ENCODE results near the gene SERTAD2. TPM values are rescaled to one million over a fixed set of nuclear protein-coding genes. Genes with fewer than 3 reads are reported as not detected.

SERTAD2 gene
- total RNA-seq, 1 experiment from 2014 or later, result 4.1 TPM

DNA sequence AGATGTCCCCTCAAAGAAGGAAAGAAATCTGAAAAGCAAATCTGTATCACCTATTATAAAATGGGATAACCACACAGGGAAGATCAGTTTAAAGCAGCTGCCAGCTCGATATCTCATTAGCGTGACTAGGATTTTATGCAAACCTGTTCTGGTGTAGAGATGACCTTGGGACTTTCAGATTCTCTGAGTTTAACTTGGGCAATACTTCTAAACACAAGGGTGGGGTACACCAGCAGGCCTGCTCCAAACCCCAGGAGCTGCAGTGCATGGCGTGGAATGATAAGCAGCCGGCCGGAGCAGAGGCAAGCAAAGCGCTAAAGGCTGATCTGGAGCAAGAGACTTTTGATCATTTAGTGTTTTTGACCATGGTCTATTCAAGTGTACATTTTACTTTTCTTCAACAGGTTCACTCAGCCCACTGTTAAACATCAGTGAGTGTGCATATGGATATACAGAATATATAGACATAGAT lies 4.7 kb downstream of the SERTAD2 start:
- no peak for DNase-seq (ENCODE audit: low read depth)

DNA sequence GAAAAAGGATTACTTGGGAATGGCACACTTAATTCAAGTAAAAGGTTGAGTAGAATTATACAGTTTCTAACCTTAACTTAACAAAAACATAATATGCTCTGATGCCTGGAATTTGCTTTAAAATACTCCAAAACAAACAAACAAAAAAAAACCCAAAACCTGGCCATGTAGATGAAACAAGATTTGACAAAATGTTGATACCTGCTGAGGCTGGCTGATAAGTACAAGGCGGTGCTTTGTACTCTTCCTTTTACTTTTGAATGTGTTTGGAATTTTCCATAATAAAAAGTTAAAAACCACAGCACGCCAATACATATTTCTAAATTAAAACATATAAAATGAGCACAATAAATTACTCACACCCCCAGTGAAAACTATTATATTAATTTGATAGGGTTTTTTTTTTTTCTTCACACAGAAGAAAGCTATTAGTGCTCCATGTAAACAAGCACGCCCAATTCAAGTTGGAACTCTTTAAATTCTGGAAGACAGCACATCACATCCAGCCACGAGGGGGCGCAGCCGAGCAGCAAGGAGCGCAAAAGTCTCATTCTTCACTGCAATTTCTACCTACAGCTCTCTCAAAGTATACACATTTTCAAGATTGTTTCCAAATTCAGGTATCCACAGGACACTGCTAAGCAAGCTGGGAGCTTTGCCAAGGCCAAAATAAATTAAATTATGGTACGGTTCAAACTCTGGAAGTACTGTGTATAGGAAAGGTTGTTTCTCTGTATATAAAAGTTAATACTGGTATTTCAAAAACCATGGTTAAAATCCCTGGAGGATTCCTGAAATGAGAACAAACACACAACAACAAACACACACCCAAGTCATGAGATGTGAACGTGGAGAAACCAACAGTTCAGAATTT lies 7.5 kb downstream of the SERTAD2 start:
- peak; percentile 79 for DNase-seq (ENCODE audit: low read depth)

DNA sequence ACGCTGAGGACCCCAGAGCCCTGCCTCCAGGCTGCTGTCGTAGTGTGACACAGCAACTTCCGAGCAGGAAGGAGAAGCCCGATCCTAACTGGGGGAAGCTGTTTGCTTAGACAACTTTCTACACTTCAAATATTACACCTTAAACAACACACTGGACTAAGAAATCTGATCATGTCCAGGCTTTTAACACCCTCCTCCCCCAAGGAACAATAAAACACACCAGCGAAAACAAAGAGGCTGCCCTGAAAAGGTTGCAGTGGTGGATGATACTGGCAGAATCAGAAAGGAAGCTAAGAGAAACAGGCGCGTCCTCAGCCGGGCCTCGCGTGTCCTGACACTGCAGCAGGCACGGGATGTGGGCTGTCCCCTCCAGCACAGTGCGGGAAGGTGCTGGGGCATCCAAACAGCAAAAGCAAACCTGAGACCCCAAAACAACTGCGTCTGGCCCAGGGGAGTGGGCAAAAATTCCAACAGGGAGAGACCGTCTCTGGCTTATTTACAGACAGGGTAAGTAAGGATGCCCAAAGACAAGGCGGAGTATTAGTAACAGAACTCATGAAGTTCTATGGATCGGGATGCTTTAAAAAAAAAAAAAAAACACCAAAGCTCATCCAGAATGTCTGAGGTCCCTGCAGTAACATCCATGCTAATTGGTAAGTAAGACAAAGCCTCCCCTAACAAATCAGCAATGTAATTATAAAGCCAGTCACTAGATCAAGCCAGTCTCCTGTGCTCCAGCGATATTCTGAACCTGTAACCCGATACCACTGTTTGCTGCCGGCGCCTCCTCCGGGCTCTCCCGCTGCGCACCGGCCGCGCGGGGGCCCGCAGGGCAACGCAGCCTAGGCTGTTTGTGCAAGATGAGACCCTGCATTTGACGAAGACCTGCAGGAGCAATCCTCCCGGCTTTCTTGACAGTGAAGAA lies 9.0 kb downstream of the SERTAD2 start:
- DNase-seq (ENCODE audit: low read depth), result peak; percentile 86

- no peak for DNase-seq (ENCODE audit: low read depth)
Observed at GRCh38 chr2:64643838-64644457, 9.8 kb downstream of the SERTAD2 start.

DNA sequence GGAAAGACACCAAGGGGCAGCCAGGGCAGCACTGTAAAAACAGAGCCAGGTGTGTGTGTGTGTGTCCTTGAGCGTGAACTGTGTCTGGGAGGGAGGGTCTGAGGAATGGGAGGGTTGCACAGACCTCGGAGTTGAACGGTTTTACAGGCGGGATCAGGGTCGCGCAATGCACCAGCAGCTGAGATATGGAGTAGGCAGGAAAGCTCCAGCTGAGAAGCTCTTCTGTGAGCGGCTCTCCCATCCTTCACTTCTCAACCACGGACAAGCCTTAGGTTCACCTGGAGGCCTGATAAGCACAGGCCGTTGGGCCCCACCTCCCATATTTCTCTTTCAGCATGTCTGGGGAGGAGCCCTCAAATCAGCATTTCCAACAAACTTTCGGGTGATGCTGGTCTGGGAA lies 12.1 kb downstream of the SERTAD2 start:
- DNase-seq (ENCODE audit: low read depth), result no peak

GRCh38 chr2:64640153-64641044 lies 13.3 kb downstream of the SERTAD2 start:
- no peak for DNase-seq (ENCODE audit: low read depth)

GRCh38 chr2:64639691-64640090 lies 14.0 kb downstream of the SERTAD2 start:
- no peak for DNase-seq (ENCODE audit: low read depth)

GRCh38 chr2:64638502-64639120 lies 15.1 kb downstream of the SERTAD2 start:
- no peak for DNase-seq (ENCODE audit: low read depth)

GRCh38 chr2:64637931-64638330 lies 15.8 kb downstream of the SERTAD2 start:
- DNase-seq (ENCODE audit: low read depth), result no peak

GRCh38 chr2:64637000-64637635 lies 16.6 kb downstream of the SERTAD2 start:
- no peak for DNase-seq (ENCODE audit: low read depth)

DNA sequence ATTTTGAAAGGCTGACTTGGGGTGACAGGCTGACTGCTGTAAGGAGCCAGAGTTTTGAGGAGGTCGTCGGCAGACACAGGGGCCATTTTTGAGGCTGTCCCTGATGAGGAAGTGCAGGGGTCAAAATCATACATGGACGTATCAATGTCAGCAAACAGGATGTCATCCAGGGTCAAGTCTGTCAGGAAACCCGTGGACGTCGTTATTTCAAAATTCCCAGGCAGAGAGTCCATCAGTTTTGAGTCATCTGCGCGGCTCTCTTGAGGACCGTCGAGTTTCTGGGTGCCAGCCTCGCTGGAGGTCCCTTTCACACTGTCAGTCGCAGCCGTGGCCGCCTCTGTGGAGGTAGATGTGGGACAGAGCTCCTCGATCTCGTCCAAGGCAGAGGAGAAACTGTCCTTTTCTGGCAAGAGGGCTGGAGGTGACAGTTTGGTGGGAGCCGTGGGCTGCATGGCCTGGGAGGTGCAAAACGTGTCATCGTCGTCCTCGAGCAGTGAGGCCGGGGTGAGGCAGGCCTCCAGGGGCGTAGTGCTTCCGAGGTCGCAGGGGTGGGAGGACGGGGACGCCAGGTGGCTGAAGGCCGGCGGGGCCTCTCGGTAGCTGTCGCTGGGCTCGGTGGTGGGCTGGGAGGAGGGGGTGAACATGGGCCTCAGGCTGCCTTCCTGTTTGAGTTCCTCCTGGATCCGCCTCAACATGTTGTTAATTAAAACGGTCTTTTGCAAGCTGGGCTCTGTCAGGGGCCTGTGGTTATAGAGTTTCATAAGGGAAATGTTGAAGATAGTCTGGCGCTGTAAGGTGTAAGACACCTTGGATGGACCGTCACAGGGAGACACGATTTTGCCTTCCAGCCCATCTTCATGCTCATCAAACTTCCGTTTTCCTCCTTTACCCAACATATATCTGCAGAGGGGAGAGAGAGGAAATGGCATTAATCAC lies 17.5 kb downstream of the SERTAD2 start:
- no peak for DNase-seq (ENCODE audit: low read depth)

DNA sequence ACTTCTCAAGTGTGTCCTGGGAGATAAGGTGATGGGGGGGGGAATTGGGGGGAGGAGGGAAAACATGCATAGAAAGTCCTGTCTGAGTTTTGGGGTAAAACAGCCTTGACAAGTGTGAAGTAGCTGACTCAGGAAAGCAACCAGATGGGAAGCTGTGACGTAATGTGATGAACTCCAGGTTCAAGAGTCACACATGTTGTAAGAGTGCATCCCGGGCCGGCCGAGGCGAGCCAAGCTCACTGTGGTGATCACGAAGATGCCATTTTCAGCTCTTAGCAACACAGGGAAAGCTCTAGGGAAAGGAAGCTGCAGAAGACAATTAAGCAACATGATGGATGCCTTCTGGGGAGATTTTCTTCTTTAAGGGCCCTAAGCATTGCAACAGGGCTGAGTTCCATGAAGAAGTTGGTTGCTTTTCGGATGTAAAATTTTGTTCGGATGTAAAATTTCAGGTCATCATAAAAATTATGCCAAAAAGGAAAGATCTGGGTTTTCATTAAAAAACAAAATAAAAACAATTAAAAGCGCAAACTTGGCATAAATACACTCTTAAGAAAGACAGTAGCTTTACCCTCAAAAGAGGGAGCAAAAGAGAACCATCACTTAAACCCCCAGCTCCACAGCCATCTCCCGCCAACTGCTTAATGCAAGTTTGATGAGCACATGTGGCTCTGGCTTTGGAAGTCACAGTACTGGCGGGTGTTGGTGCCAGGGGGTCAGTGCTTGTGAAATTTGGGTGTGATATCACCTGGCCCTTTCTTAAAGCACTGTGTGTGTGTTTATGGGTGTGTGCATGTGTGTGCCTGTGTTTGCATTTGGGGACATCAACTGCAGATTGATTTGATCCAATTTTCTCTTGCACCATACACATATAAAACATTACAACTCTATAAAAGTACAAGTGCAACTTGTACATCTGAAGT lies 19.1 kb downstream of the SERTAD2 start:
- DNase-seq (ENCODE audit: low read depth), result no peak

DNA sequence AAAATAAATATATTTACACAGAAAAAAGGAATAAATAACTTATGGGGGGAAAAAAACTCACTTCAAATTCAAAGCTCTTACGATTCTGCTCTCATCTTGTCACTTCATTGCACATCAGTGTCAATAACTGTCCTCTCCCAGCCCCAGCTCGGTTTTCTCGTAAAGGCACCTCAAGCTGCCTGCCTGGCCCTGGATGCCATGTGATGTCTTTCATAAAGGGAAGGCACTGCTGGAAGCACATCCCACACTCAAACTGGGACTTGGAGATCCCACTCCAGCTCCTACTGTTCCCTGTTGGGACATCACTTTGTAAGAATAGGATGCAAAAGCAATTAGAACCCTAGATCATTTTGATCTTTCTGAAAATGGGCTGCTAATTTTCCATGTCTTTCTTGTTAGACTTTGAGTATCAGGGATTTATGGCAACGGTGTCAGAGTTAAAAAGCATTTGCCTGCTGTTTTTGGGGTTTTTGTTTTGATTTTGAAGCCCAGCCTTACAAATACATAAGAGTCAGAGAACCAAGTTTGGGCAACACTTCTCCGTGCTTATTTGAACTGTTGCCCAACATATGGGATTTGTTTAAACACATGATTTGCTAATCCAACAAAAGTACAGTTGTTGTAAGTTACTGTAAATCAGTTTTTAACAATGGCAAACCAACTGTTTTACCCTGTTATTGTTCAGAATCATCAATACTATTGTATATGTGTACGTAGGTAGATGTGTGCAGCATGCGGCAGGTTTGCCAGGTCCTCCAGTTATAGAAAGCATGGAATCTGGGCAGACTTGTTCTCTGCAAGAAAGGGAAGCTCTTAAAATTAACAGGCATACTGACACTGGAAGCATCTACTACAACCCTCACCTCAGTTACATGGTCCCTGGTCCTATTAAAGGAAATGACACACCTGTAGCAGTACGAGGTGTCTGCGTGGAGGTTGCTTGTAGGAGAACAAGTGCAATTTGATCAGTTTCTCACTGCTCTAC lies 20.6 kb downstream of the SERTAD2 start:
- DNase-seq (ENCODE audit: low read depth), result no peak

GRCh38 chr2:64631771-64632170 lies 21.9 kb downstream of the SERTAD2 start:
- DNase-seq (ENCODE audit: low read depth), result no peak

GRCh38 chr2:64630752-64631151 lies 23.0 kb downstream of the SERTAD2 start:
- DNase-seq (ENCODE audit: low read depth), result no peak

DNA sequence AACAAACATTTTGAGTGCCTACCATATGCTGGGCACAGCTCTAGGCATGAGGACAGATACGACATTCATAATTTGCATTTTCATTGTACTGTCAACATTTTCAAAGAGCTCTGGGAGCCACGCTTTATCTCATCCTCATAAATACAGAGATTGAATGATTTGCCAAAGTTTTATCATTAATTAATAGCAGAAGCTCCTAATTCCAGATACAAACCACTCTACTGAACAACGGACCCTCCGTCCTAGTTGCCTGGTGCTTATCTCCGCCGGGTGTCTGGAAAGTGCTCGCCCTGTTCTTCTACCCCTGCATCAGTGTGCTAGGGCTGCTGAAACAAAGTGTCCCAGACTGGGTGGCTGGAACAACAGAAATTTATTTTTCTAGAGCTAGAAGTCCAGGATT lies 23.8 kb downstream of the SERTAD2 start:
- DNase-seq (ENCODE audit: low read depth), result no peak
